CD4-positive, CD25-positive, alpha-beta regulatory T cell (primary cell): Measurements from ENCODE around the gene CD200. TPM values are rescaled to one million over a fixed set of nuclear protein-coding genes. Genes with fewer than 3 reads are reported as not detected.

Experiments
- ATAC-seq, 2 donors: fragments of 150-1000 bp; cut with Tn5 transposase; one replicate each; pipeline ENCODE4 v1.10.0; 2021; ENCODE audit warnings: low read depth in 2 of 2, moderate number of reproducible peaks in 2 of 2, moderate library complexity in 1 of 2
- DNase-seq, 3 donors: peaks; one replicate each; pipeline versions ENCODE4 v3.0.0 to v3.0.0-alpha.2; 2012 to 2022; ENCODE audit warnings: mixed read lengths in 1 of 3
- H3K27ac ChIP-seq: one replicate; pipeline ENCODE4 v1.7.0; 2013; ENCODE audit warnings: mild to moderate bottlenecking, low read length; ENCODE audit not compliant: insufficient read depth, poor library complexity, severe bottlenecking
- H3K27me3 ChIP-seq: one replicate; pipeline ENCODE4 v1.7.0; 2013; ENCODE audit warnings: low read length; ENCODE audit not compliant: control insufficient read depth, insufficient read depth
- H3K36me3 ChIP-seq: one replicate; pipeline ENCODE4 v1.7.0; 2013; ENCODE audit warnings: mild to moderate bottlenecking, low read length, moderate library complexity; ENCODE audit not compliant: control insufficient read depth, insufficient read depth
- H3K4me1 ChIP-seq: 2 replicates; pipeline ENCODE4 v1.7.0; 2013; ENCODE audit warnings: mild to moderate bottlenecking, low read length; ENCODE audit not compliant: insufficient read depth, control insufficient read depth, poor library complexity, severe bottlenecking
- H3K4me3 ChIP-seq: one replicate; pipeline ENCODE4 v1.7.0; 2013; ENCODE audit warnings: low read depth, mild to moderate bottlenecking, low read length, moderate library complexity
- H3K9me3 ChIP-seq, 2 experiments: 1 replicate in 1 of 2; 2 replicates in 1 of 2; pipeline ENCODE4 v1.7.0; 2013; ENCODE audit warnings: low read length in 2 of 2, mild to moderate bottlenecking in 1 of 2, moderate library complexity in 1 of 2; ENCODE audit not compliant: control insufficient read depth in 2 of 2
- H3K27ac Mint-ChIP-seq, 3 donors: one replicate each; pipeline ENCODE4 v1.8.0; 2020 to 2022; ENCODE audit warnings: mild to moderate bottlenecking in 3 of 3, mixed read lengths in 3 of 3, moderate library complexity in 2 of 3
- H3K27me3 Mint-ChIP-seq: one replicate; pipeline ENCODE4 v1.8.0; 2022; ENCODE audit warnings: mild to moderate bottlenecking, mixed read lengths
- H3K36me3 Mint-ChIP-seq: one replicate; pipeline ENCODE4 v1.8.0; 2020; ENCODE audit warnings: mixed read lengths
- H3K4me1 Mint-ChIP-seq, 4 donors: one replicate each; pipeline ENCODE4 v1.8.0; 2020 to 2022; ENCODE audit warnings: mixed read lengths in 4 of 4, mild to moderate bottlenecking in 1 of 4
- H3K4me3 Mint-ChIP-seq, 4 donors: one replicate each; pipeline ENCODE4 v1.8.0; 2020 to 2022; ENCODE audit warnings: mild to moderate bottlenecking in 4 of 4, mixed read lengths in 4 of 4, moderate library complexity in 3 of 4
- H3K9me3 Mint-ChIP-seq, 7 donors: one replicate each; pipeline ENCODE4 v1.8.0; 2020 to 2022; ENCODE audit warnings: mixed read lengths in 7 of 7, mild to moderate bottlenecking in 3 of 7, moderate library complexity in 2 of 7
- polyA plus RNA-seq, 4 donors: library from polyadenylated mRNA; unstranded; fragments of 300-500 nt; fragmentation: Illumina TruSeq; gene quantifications; one replicate each; pipeline ENCODE4 v1.2.3, GENCODE V29; 2021
- total RNA-seq: library from RNA; stranded (reverse); gene quantifications from one replicate; pipeline ENCODE4 v1.2.3, GENCODE V29; 2022

CD200 gene
- total and polyA plus RNA-seq, 5 donors from 2014 or later, result 1.9 to 4.8 (median 2.8) TPM

DNA sequence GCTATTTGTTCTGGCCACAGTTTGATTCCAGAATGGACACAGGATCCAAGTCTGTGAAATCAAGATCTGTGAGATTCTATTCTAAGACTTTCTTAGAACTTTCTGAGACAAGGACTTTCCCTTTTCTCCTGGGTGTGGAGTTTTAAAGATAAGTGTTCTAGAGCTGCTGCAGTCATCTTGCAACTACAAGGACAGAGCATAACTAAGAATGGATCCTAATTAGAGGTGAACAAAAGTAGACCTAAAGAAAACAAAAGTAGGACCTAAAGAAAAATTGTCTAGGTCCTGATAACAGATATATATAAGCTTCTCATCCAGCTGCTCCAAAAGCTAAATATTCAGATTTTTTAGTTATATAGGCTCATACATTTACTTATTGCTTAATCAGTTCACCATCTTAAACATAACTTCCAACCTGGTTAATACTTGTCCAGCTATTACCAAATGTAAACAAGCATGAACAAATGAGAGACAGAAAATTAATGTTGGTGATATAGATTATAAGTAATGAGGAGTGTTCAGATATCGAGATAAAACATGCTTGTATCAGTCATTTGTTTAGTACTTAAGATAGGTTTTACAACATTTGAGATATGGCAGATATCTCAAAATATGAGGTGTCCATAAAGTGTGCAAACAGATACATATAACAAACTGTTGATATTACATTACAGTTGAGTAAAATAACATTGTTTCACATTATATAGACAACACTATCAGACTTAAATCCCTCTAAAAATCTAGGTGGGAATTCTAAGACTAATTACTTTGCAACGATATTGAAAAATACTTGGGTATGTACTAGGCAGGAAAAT lies 75.1 kb downstream of the CD200 start:
- Histone ChIP-seq H3K36me3 (no peaks in the 10 kb centered on the region), H3K27ac (no peak overlapping the region), H3K9me3 (no peaks in the 10 kb centered on the region), H3K4me1 (no peaks in the 10 kb centered on the region), H3K27me3 (no peaks in the 10 kb centered on the region), H3K4me3 (no peak overlapping the region)
- ATAC-seq, result no peak
- Mint-ChIP-seq H3K27ac (peak overlapping the region in 1 of 3 donors; percentile 41), H3K27me3 (peaks cover 11% of the 10 kb centered on the region), H3K4me1 (peaks cover 4 to 17% (median 7%) of the 10 kb centered on the region in 4 donors), H3K36me3 (no peaks in the 10 kb centered on the region), H3K9me3 (no peaks in the 10 kb centered on the region), H3K4me3 (no peak overlapping the region)
- DNase-seq, result no peak

GRCh38 chr3:112409041-112409440 lies 76.1 kb downstream of the CD200 start:
- H3K4me3 Mint-ChIP-seq, result no peak overlapping the region
- peaks cover 11% of the 10 kb centered on the region for H3K27me3 Mint-ChIP-seq

DNA sequence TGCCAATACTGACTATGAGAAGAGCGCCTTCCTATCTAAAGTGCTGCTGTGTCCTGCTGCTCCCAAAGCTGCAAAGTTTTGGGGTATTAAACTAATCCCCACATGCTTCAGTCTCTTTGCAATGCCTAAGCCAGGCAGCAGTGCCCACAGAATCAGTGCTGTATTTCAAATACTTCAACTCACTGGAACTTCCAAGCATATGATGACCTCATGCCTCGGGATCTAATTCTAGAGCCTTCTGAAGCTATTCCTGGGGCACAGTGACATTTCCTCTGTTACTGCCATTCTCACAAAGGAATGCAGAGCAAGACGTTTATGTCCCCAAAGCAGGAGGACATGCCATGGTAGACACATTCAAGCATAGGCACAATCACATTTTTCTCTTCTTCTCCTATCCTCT lies 78.5 kb downstream of the CD200 start:
- DNase-seq (no peak), ATAC-seq (no peak)
- H3K4me1 ChIP-seq, result no peaks in the 10 kb centered on the region
- peaks cover 11% of the 10 kb centered on the region for H3K27me3 Mint-ChIP-seq
- H3K4me1 Mint-ChIP-seq, result peaks cover 5 to 19% (median 8%) of the 10 kb centered on the region in 4 donors
- H3K36me3 Mint-ChIP-seq, result no peaks in the 10 kb centered on the region
- H3K27ac ChIP-seq, result no peak overlapping the region
- H3K36me3 ChIP-seq, result no peaks in the 10 kb centered on the region
- H3K9me3 ChIP-seq, result no peaks in the 10 kb centered on the region
- H3K4me3 Mint-ChIP-seq, result no peak overlapping the region
- H3K27me3 ChIP-seq, result no peaks in the 10 kb centered on the region
- H3K4me3 ChIP-seq, result no peak overlapping the region
- H3K9me3 Mint-ChIP-seq, result no peaks in the 10 kb centered on the region
- H3K27ac Mint-ChIP-seq, result no peak overlapping the region

More at GRCh38 chr3:112409041-112409440, 76.1 kb downstream of the CD200 start:
- ATAC-seq (no peak), DNase-seq (no peak)
- Histone ChIP-seq H3K9me3 (no peaks in the 10 kb centered on the region), H3K27ac (no peak overlapping the region), H3K4me3 (no peak overlapping the region), H3K4me1 (no peaks in the 10 kb centered on the region), H3K27me3 (no peaks in the 10 kb centered on the region), H3K36me3 (no peaks in the 10 kb centered on the region)
- no peaks in the 10 kb centered on the region for H3K9me3 Mint-ChIP-seq
- H3K27ac Mint-ChIP-seq, result no peak overlapping the region
- peaks cover 5 to 19% (median 9%) of the 10 kb centered on the region in 4 donors for H3K4me1 Mint-ChIP-seq
- no peaks in the 10 kb centered on the region for H3K36me3 Mint-ChIP-seq

Other genes starting within 250 kb of the CD200 start
- gene C3orf52, start 246.8 kb upstream of the CD200 start, total RNA-seq, result 0.59 TPM
- gene C3orf52, start 246.8 kb upstream of the CD200 start, polyA plus RNA-seq, result under 1 TPM; 0.13 to 0.67 (median 0.42) TPM
- 11.8 TPM for gene GCSAM, start 199.9 kb upstream of the CD200 start, total RNA-seq
- 10 to 100 TPM in 2 of 4 donors, 1 to 10 TPM in 2; 8.1 to 13.6 (median 10.4) TPM for gene GCSAM, start 199.9 kb upstream of the CD200 start, polyA plus RNA-seq
- not detected for gene SLC9C1, start 38.9 kb upstream of the CD200 start, total RNA-seq
- not detected for gene SLC9C1, start 38.9 kb upstream of the CD200 start, polyA plus RNA-seq
- 7.1 TPM for gene BTLA, start 166.3 kb downstream of the CD200 start, total RNA-seq
- 1 to 10 TPM; 2.7 to 5.7 (median 4.6) TPM for gene BTLA, start 166.3 kb downstream of the CD200 start, polyA plus RNA-seq
- gene ATG3, start 228.8 kb downstream of the CD200 start, total RNA-seq, result 52.4 TPM
- gene ATG3, start 228.8 kb downstream of the CD200 start, polyA plus RNA-seq, result 100 to 1,000 TPM in 1 of 4 donors, 10 to 100 TPM in 3; 84.5 to 123 (median 92.9) TPM
- 9.7 TPM for gene SLC35A5, start 228.9 kb downstream of the CD200 start, total RNA-seq
- 10 to 100 TPM; 21.1 to 27.0 (median 25.6) TPM for gene SLC35A5, start 228.9 kb downstream of the CD200 start, polyA plus RNA-seq